ENCODE data around the gene PIGL.
A peak's percentile ranks its signal among the peaks of the same experiment; 100 is the strongest.
"Not testable (repeated sequence)": the region's sequence is repeated elsewhere in the genome, so short reads cannot be mapped to it uniquely, and the experiment has no call there.

Gene PIGL

DNA sequence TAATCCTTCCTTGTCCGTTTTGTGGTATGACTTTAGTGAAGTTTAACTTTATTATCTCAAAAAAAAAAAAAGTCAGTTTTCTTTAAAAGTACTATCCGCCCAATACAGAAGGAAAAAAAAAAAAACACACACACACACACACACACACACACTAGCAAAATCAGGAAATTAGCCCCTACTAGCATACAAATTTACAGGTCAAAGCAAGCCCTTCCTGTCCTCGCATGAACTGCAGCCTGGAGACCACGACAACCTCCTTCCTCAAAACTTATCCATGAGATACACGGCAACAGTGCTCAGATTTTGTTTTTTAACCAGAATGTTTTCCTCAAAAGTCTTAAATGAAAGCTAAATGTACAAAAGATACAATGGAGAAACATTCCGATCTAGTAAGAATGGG lies 17.9 kb upstream of the PIGL start:
- Histone ChIP-seq H3K4me1 (ENCODE audit: control insufficient read depth, insufficient read depth, low read length, unreplicated experiment) (peaks cover 12% of the 10 kb centered on the region), H3K79me2 (ENCODE audit: control insufficient read depth, insufficient read depth, low read length, unreplicated experiment) (peaks cover 78% of the 10 kb centered on the region), H2AFZ (ENCODE audit: low read length, unreplicated experiment) (no peak overlapping the region), H3K27me3 (ENCODE audit: insufficient read depth, low read length) (no peaks in the 10 kb centered on the region), H3K36me3 (ENCODE audit: insufficient read depth, low read length) (peaks cover 6% of the 10 kb centered on the region; the same call in 1 of the 2 replicates), H3K4me3 (ENCODE audit: low read depth, low read length) (peak overlapping the region; percentile 24; the same call in 1 of the 2 replicates), H3K27ac (ENCODE audit: low read depth, low read length) (peak overlapping the region; percentile 32; the same call in 1 of the 2 replicates)

DNA sequence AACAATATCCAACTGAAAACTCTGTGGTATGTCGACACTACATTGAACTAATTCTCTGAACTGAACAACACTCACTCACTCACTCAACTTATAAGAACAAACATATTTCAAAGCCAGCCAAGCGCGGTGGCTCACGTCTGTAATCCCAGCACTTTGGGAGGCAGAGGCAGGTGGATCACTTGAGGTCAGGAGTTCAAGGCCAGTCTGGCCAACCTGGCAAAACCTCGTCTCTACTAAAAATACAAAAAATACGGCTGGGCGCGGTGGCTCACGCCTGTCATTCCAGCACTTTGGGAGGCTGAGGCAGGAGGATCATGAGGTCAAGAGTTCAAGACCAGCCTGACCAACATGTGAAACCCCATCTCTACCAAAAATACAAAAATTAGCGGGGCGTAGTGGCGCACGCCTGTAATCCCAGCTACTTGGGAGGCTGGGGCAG lies 15.3 kb upstream of the PIGL start:
- H3K27me3 ChIP-seq (ENCODE audit: insufficient read depth, low read length); H2AFZ ChIP-seq (ENCODE audit: low read length, unreplicated experiment); H3K36me3 ChIP-seq (ENCODE audit: insufficient read depth, low read length); H3K4me3 ChIP-seq (ENCODE audit: low read depth, low read length); H3K27ac ChIP-seq (ENCODE audit: low read depth, low read length): not testable (repeated sequence)
- Histone ChIP-seq H3K79me2 (ENCODE audit: control insufficient read depth, insufficient read depth, low read length, unreplicated experiment) (peaks cover 87% of the 10 kb centered on the region), H3K4me1 (ENCODE audit: control insufficient read depth, insufficient read depth, low read length, unreplicated experiment) (peaks cover 12% of the 10 kb centered on the region)

DNA sequence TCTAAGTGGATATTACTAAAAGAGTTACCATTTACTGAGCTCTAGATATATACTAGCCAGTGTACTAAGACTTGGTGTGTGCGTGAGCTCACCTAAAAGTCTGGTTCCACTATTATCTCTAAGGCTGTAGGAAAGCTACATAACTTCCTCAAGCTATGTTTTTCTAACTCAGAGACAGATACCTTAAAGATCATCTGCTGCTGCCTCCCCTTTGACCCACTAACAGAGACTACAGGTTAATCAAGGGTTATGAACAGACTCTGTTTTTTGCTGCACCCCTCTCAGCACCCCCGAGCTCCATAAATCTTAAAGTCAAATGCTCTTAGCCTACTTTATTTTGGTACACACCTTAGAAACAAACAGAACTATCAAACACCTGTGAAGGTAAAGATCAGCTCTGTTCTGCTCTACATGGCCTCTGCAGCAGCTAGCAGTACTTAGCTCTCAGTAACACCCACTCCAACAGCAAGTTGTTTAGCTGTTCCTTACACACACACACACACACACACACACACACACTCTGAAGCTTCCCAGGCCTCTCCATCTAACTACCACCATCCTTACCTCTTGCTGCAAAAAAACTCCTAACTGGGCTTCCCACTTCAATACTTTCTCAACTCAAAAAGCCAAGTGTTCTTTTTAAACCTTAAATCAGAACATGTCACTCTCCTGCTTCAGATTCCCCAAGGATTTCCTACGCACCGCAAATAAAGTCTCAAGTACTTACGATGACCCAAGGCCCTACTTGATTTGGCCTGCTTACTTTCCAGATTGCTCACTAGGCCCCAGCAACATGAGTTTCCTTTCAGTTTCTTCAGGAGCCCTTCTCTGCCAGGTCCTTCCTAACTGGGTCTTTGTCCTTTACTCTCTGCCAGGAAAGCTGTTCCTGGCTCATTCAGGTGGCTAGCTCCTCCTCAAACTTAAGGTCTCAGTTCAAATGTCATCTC lies 14.2 kb upstream of the PIGL start:
- H3K4me3 ChIP-seq (ENCODE audit: low read depth, low read length): not testable (repeated sequence)

DNA sequence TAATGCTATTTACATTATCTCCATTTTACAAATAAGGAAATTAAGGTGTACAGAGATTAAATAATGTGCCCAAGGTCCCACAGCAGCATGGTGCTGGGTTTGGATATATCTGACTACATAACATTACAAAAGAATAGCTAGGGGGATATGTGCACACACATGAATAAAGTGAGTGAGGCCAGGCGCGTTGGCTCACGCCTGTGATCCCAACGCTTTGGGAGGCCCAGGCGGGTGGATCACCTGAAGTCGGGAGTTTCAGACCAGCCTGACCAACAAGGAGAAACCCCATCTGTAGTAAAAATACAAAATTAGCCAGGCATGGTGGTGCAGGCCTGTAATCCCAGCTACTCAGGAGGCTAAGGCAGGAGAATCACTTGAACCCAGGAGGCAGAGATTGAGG lies 12.2 kb upstream of the PIGL start:
- H3K27ac ChIP-seq (ENCODE audit: low read depth, low read length); H2AFZ ChIP-seq (ENCODE audit: low read length, unreplicated experiment); H3K27me3 ChIP-seq (ENCODE audit: insufficient read depth, low read length); H3K4me3 ChIP-seq (ENCODE audit: low read depth, low read length); H3K36me3 ChIP-seq (ENCODE audit: insufficient read depth, low read length): not testable (repeated sequence)
- peaks cover 12% of the 10 kb centered on the region for H3K4me1 ChIP-seq (ENCODE audit: control insufficient read depth, insufficient read depth, low read length, unreplicated experiment)
- H3K79me2 ChIP-seq (ENCODE audit: control insufficient read depth, insufficient read depth, low read length, unreplicated experiment): peaks cover 85% of the 10 kb centered on the region

More for the DNA sequence above, 14.2 kb upstream of the PIGL start:
- not testable (repeated sequence) for H3K36me3 ChIP-seq (ENCODE audit: insufficient read depth, low read length); H3K27me3 ChIP-seq (ENCODE audit: insufficient read depth, low read length); H2AFZ ChIP-seq (ENCODE audit: low read length, unreplicated experiment)
- H3K4me1 ChIP-seq (ENCODE audit: control insufficient read depth, insufficient read depth, low read length, unreplicated experiment): peaks cover 12% of the 10 kb centered on the region
- peak overlapping the region; percentile 35; the same call in 1 of the 2 replicates for H3K27ac ChIP-seq (ENCODE audit: low read depth, low read length)
- H3K79me2 ChIP-seq (ENCODE audit: control insufficient read depth, insufficient read depth, low read length, unreplicated experiment): peaks cover 85% of the 10 kb centered on the region

- H3K27ac ChIP-seq (ENCODE audit: low read depth, low read length): no peak overlapping the region
- H3K4me1 ChIP-seq (ENCODE audit: control insufficient read depth, insufficient read depth, low read length, unreplicated experiment): peaks cover 15% of the 10 kb centered on the region
- H3K27me3 ChIP-seq (ENCODE audit: insufficient read depth, low read length): no peaks in the 10 kb centered on the region
- no peaks in the 10 kb centered on the region for H3K36me3 ChIP-seq (ENCODE audit: insufficient read depth, low read length)
- H3K79me2 ChIP-seq (ENCODE audit: control insufficient read depth, insufficient read depth, low read length, unreplicated experiment): peaks cover 86% of the 10 kb centered on the region
- H3K4me3 ChIP-seq (ENCODE audit: low read depth, low read length): no peak overlapping the region
- H2AFZ ChIP-seq (ENCODE audit: low read length, unreplicated experiment): no peak overlapping the region
These were observed 5.4 kb upstream of the PIGL start for GRCh38 chr17:16211590-16211989.

DNA sequence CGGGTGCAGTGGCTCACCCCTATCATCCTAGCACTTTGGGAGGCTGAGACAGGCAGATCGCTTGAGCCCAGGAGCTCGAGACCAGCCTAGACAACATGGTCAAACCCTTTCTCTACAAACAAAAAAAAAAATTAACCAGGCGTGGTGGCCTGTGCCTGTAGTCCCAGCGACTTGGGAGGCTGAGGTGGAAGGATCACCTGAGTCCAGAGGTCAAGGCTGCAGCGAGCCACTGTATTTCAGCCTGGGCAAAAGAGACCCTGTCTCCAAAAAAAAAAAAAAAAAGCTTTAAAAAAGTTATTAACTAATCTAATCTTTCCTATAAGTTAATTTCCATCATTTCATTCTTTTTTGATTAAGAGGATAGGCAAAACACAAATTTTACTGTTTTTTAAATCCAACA lies 4.2 kb upstream of the PIGL start:
- H3K36me3 ChIP-seq (ENCODE audit: insufficient read depth, low read length): no peaks in the 10 kb centered on the region
- H3K4me3 ChIP-seq (ENCODE audit: low read depth, low read length): no peak overlapping the region
- no peaks in the 10 kb centered on the region for H3K27me3 ChIP-seq (ENCODE audit: insufficient read depth, low read length)
- H3K27ac ChIP-seq (ENCODE audit: low read depth, low read length): no peak overlapping the region
- H3K79me2 ChIP-seq (ENCODE audit: control insufficient read depth, insufficient read depth, low read length, unreplicated experiment): peaks cover 88% of the 10 kb centered on the region
- peaks cover 15% of the 10 kb centered on the region for H3K4me1 ChIP-seq (ENCODE audit: control insufficient read depth, insufficient read depth, low read length, unreplicated experiment)
- no peak overlapping the region for H2AFZ ChIP-seq (ENCODE audit: low read length, unreplicated experiment)

DNA sequence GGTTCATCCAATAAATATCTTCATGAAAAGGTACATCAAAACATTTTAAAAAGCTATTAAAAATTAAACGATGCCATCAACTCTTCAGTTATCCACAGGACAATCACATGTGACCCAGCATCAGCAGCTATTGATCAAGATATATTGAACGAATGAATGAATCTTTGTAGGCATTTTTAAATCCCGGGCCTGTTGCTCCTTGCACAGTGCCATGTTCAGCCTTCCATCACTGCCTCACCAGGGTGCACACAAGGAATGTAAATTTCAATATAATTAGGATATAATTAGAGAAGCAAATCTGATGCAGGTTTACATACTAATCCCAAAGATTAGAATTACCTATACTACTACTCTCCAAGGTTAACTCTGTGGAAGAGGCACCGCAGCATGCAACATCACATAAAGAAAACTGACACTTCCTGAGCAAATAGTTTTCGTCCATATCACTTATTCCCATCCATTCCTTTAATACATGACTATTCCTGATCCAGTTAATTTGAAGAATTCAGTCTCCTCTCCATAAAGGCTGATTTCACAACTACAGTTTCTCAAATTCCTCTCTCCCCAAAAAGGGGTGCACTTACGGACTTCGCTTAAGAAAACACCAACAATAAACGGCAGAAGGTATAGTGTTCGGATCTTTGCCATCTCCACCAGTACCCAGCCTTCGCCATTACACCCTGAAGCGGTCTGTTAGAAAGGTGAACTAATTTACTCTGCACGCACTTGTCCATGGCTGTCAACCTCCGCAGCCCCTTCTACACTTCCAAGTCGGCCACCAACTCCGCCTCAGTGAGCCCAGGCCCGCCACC lies 2.6 kb upstream of the PIGL start:
- H3K27ac ChIP-seq (ENCODE audit: low read depth, low read length): peak overlapping the region; percentile 82
- no peaks in the 10 kb centered on the region for H3K27me3 ChIP-seq (ENCODE audit: insufficient read depth, low read length)
- peaks cover 90% of the 10 kb centered on the region for H3K79me2 ChIP-seq (ENCODE audit: control insufficient read depth, insufficient read depth, low read length, unreplicated experiment)
- H2AFZ ChIP-seq (ENCODE audit: low read length, unreplicated experiment): peak overlapping the region; percentile 89
- H3K4me3 ChIP-seq (ENCODE audit: low read depth, low read length): peak overlapping the region; percentile 82
- peaks cover 15% of the 10 kb centered on the region for H3K4me1 ChIP-seq (ENCODE audit: control insufficient read depth, insufficient read depth, low read length, unreplicated experiment)
- no peaks in the 10 kb centered on the region for H3K36me3 ChIP-seq (ENCODE audit: insufficient read depth, low read length)

DNA sequence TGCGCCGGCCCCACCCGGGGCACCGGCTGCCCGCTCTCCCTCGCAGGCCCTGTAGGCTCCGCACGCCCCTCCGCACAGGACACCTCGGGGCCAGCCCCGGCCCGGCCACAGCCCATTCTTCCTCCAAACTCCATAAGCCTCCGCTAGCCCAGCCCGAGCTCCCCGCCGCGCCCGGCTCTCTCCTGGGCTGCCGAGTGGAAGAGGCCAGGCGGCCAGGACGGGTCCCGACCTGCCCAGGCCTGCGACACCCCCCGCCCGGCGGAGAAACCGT lies 2.1 kb upstream of the PIGL start:
- peak overlapping the region; percentile 82 for H3K27ac ChIP-seq (ENCODE audit: low read depth, low read length)
- no peaks in the 10 kb centered on the region for H3K27me3 ChIP-seq (ENCODE audit: insufficient read depth, low read length)
- peaks cover 91% of the 10 kb centered on the region for H3K79me2 ChIP-seq (ENCODE audit: control insufficient read depth, insufficient read depth, low read length, unreplicated experiment)
- H3K4me3 ChIP-seq (ENCODE audit: low read depth, low read length): peak overlapping the region; percentile 82
- peaks cover 15% of the 10 kb centered on the region for H3K4me1 ChIP-seq (ENCODE audit: control insufficient read depth, insufficient read depth, low read length, unreplicated experiment)
- H3K36me3 ChIP-seq (ENCODE audit: insufficient read depth, low read length): no peaks in the 10 kb centered on the region
- H2AFZ ChIP-seq (ENCODE audit: low read length, unreplicated experiment): peak overlapping the region; percentile 89

DNA sequence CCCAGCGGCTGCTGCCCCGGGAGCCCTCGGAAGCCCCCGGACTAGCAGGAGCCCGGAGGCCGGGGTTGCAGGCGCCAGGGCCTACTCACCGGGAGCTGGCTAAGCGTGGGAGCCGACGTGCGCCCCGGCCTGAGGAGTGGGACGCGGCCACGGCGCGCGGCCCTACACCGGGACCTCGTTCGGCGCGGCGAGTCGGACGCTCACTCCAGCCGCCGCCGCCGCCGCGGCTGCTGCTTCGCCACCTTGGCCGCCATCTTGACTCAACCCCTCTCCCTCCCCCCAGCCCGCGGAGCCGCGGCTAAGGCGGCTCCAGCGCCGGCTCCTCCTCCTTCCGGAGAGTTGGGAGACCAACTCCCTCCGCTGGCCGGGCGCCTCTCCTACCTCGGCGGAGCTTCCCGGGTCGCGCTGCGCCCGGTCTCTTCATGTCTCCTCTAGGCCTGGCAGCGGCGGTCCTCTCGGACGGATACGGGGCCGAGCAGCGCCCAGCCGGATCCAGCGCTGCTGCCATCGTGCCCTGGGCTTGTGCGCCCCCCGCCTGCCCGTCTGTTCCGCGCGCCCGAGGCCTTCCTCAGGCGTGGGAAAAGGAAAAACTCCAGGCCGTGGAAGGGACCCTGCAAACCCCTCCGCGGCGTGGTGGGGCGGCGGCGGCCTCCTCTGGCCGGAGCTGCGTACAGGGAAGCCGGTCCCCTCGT lies 1.6 kb upstream of the PIGL start, which contains the start of gene NCOR1:
Gene NCOR1, minus strand, starts transcription at position 262 of the 692 bp plus-strand sequence. CDS start 20,965 bp downstream, outside the sequence.
- peak within 1 kb of the TSS; percentile 82 for H3K27ac ChIP-seq (ENCODE audit: low read depth, low read length)
- H3K27me3 ChIP-seq (ENCODE audit: insufficient read depth, low read length): no peaks in the 10 kb centered on the region
- H3K79me2 ChIP-seq (ENCODE audit: control insufficient read depth, insufficient read depth, low read length, unreplicated experiment): peaks cover 87% of the 10 kb centered on the region
- H2AFZ ChIP-seq (ENCODE audit: low read length, unreplicated experiment): peak within 1 kb of the TSS; percentile 89
- peak within 1 kb of the TSS; percentile 82 for H3K4me3 ChIP-seq (ENCODE audit: low read depth, low read length)
- peaks cover 15% of the 10 kb centered on the region for H3K4me1 ChIP-seq (ENCODE audit: control insufficient read depth, insufficient read depth, low read length, unreplicated experiment)
- no peaks in the 10 kb centered on the region for H3K36me3 ChIP-seq (ENCODE audit: insufficient read depth, low read length)

DNA sequence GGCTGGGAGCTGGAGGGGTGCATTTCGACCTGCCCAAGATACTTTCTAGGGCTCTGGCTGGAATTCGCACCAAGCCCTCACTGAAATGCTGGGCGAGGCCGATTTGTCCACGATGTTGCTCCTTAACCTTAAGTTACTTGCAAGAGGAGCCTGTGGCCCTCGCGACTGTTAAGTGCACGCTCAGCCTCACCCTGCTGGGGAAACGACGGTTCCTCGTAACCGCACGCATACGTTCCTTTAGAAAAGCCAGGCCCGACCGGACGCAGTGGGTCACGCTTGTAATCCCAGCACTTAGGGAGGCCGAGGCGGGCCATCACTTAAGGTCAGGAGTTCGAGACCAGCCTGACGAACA lies 1.1 kb upstream of the PIGL start:
- Histone ChIP-seq H3K4me3 (ENCODE audit: low read depth, low read length) (peak overlapping the region; percentile 82), H3K36me3 (ENCODE audit: insufficient read depth, low read length) (no peaks in the 10 kb centered on the region), H3K4me1 (ENCODE audit: control insufficient read depth, insufficient read depth, low read length, unreplicated experiment) (peaks cover 15% of the 10 kb centered on the region), H3K27me3 (ENCODE audit: insufficient read depth, low read length) (no peaks in the 10 kb centered on the region), H3K27ac (ENCODE audit: low read depth, low read length) (peak overlapping the region; percentile 82), H3K79me2 (ENCODE audit: control insufficient read depth, insufficient read depth, low read length, unreplicated experiment) (peaks cover 82% of the 10 kb centered on the region), H2AFZ (ENCODE audit: low read length, unreplicated experiment) (peak overlapping the region; percentile 89)

Data from ACC112 (cell line).